SU-DHL-6 (cell line): ENCODE data around the gene STK32C.

Source experiments
- H2AFZ ChIP-seq: fragments of 200-600 bp; sonication (generic); 2 replicates; pipeline ENCODE4 v1.6.1; 2014; ENCODE audit warnings: low read depth, mild to moderate bottlenecking, moderate library complexity, mixed read lengths, antibody characterized with exemption, low read length; ENCODE audit not compliant: severe bottlenecking
- H3F3A ChIP-seq: fragments of 200-600 bp; shearing (Covaris generic); 2 replicates; pipeline ENCODE4 v1.6.0; 2016; ENCODE audit warnings: antibody characterized with exemption, mild to moderate bottlenecking; ENCODE audit not compliant: insufficient read depth
- H3K27ac ChIP-seq: fragments of 200-600 bp; sonication (generic); 2 replicates; pipeline ENCODE4 v1.5.1; 2016; ENCODE audit warnings: low read depth, mild to moderate bottlenecking, low read length, moderate library complexity, mixed read lengths
- H3K27me3 ChIP-seq: fragments of 200-600 bp; sonication (generic), shearing (Covaris generic); 2 replicates; pipeline ENCODE4 v1.6.0; 2014; ENCODE audit warnings: mild to moderate bottlenecking, low read length
- H3K36me3 ChIP-seq: fragments of 200-600 bp; sonication (generic); 2 replicates; pipeline ENCODE4 v1.6.1; 2014; ENCODE audit warnings: mild to moderate bottlenecking, low read length, mixed read lengths
- H3K4me2 ChIP-seq: fragments of 300-600, 200-600 bp; shearing (Covaris generic), sonication (generic); 2 replicates; pipeline ENCODE4 v1.6.0; 2014; ENCODE audit warnings: low read length, low read depth, mild to moderate bottlenecking; ENCODE audit not compliant: poor library complexity, severe bottlenecking
- H3K4me3 ChIP-seq: fragments of 200-600 bp; sonication (generic); 2 replicates; pipeline ENCODE4 v1.5.1; 2014; ENCODE audit warnings: antibody characterized with exemption, low read length, mild to moderate bottlenecking, mixed read lengths; ENCODE audit not compliant: insufficient read depth, poor library complexity, severe bottlenecking
- H3K79me2 ChIP-seq: fragments of 200-600 bp; sonication (generic); 2 replicates; pipeline ENCODE4 v1.6.1; 2014; ENCODE audit warnings: mild to moderate bottlenecking, low read length, moderate library complexity; ENCODE audit not compliant: insufficient read depth
- H3K9ac ChIP-seq: fragments of 200-600 bp; sonication (generic); 2 replicates; pipeline ENCODE4 v1.7.0; 2014; ENCODE audit warnings: mild to moderate bottlenecking, low read length
- H3K9me2 ChIP-seq: fragments of 200-600 bp; sonication (generic); replicated peaks from 2 replicates; pipeline ENCODE4 v1.6.1; 2014; ENCODE audit warnings: low read length; ENCODE audit not compliant: insufficient read depth
- H3K9me3 ChIP-seq: fragments of 200-600 bp; sonication (generic); 2 replicates; pipeline ENCODE4 v1.6.1; 2014; ENCODE audit warnings: low read length, mixed read lengths; ENCODE audit not compliant: insufficient read depth
- H4K20me1 ChIP-seq: fragments of 200-600 bp; sonication (generic); 2 replicates; pipeline ENCODE4 v1.6.1; 2014; ENCODE audit warnings: low read depth, mild to moderate bottlenecking, antibody characterized with exemption, low read length, moderate library complexity, mixed read lengths
- CTCF ChIP-seq: fragments of 200-600 bp; sonication (generic); IDR thresholded peaks from one replicate; pipeline ENCODE4 v1.5.1; 2017; ENCODE audit warnings: antibody characterized with exemption, mild to moderate bottlenecking, low read length, moderate library complexity; ENCODE audit not compliant: insufficient read depth, poor library complexity, severe bottlenecking
- EZH2phosphoT487 ChIP-seq: fragments of 200-600 bp; sonication (generic), shearing (Covaris generic); conservative IDR thresholded peaks from 2 replicates; pipeline ENCODE4 v1.6.1; 2018; ENCODE audit warnings: mild to moderate bottlenecking, antibody characterized with exemption, low read length, moderate library complexity, mixed read lengths

The STK32C gene

GRCh38 chr10:132293813-132294520 lies 13.8 kb downstream of the STK32C start:
- TF ChIP-seq EZH2phosphoT487 (no peak), CTCF (no peak)
- no peak overlapping the region for H2AFZ ChIP-seq
- H3K4me3 ChIP-seq, result no peak overlapping the region
- no peak overlapping the region for H3K4me2 ChIP-seq
- no peaks in the 10 kb centered on the region for H3K27me3 ChIP-seq
- no peaks in the 10 kb centered on the region for H3K36me3 ChIP-seq
- H3K9me2 ChIP-seq, result no peaks in the 10 kb centered on the region
- H3K9me3 ChIP-seq, result no peaks in the 10 kb centered on the region
- H3F3A ChIP-seq, result no peaks in the 10 kb centered on the region
- H3K9ac ChIP-seq, result no peak overlapping the region
- H3K27ac ChIP-seq, result no peak overlapping the region
- no peaks in the 10 kb centered on the region for H4K20me1 ChIP-seq
- no peaks in the 10 kb centered on the region for H3K79me2 ChIP-seq

- H2AFZ ChIP-seq, result no peak overlapping the region
- H4K20me1 ChIP-seq, result no peaks in the 10 kb centered on the region
- H3K9ac ChIP-seq, result no peak overlapping the region
- H3F3A ChIP-seq, result no peaks in the 10 kb centered on the region
- no peak overlapping the region for H3K4me2 ChIP-seq
- H3K36me3 ChIP-seq, result no peaks in the 10 kb centered on the region
- H3K4me3 ChIP-seq, result no peak overlapping the region
- no peaks in the 10 kb centered on the region for H3K79me2 ChIP-seq
- TF ChIP-seq EZH2phosphoT487, result no peak
- TF ChIP-seq CTCF, result no peak
- no peaks in the 10 kb centered on the region for H3K9me3 ChIP-seq
- H3K9me2 ChIP-seq, result no peaks in the 10 kb centered on the region
- H3K27ac ChIP-seq, result no peak overlapping the region
- no peaks in the 10 kb centered on the region for H3K27me3 ChIP-seq
Observed at GRCh38 chr10:132293201-132293812, 14.4 kb downstream of the STK32C start.

- Histone ChIP-seq H3K27me3 (no peaks in the 10 kb centered on the region), H3K4me3 (no peak overlapping the region), H3K9ac (no peak overlapping the region), H4K20me1 (no peaks in the 10 kb centered on the region), H3K9me2 (no peaks in the 10 kb centered on the region), H3K9me3 (no peaks in the 10 kb centered on the region), H2AFZ (no peak overlapping the region), H3K27ac (no peak overlapping the region), H3K36me3 (no peaks in the 10 kb centered on the region), H3F3A (no peaks in the 10 kb centered on the region), H3K4me2 (no peak overlapping the region), H3K79me2 (no peaks in the 10 kb centered on the region)
- no peak for TF ChIP-seq CTCF
- TF ChIP-seq EZH2phosphoT487, result no peak
Observed at GRCh38 chr10:132292287-132293200, 15.2 kb downstream of the STK32C start.
